HCEC 1CT (cell line): ENCODE measurements around the gene OR8G1.
"Not testable (repeated sequence)": the region's sequence is repeated elsewhere in the genome, so short reads cannot be mapped to it uniquely, and the experiment has no call there.

Experiments
- DNase-seq: peaks from one replicate; pipeline ENCODE4 v3.0.0-alpha.2; 2017

The OR8G1 gene, protein sequence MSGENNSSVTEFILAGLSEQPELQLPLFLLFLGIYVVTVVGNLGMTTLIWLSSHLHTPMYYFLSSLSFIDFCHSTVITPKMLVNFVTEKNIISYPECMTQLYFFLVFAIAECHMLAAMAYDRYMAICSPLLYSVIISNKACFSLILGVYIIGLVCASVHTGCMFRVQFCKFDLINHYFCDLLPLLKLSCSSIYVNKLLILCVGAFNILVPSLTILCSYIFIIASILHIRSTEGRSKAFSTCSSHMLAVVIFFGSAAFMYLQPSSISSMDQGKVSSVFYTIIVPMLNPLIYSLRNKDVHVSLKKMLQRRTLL

DNA sequence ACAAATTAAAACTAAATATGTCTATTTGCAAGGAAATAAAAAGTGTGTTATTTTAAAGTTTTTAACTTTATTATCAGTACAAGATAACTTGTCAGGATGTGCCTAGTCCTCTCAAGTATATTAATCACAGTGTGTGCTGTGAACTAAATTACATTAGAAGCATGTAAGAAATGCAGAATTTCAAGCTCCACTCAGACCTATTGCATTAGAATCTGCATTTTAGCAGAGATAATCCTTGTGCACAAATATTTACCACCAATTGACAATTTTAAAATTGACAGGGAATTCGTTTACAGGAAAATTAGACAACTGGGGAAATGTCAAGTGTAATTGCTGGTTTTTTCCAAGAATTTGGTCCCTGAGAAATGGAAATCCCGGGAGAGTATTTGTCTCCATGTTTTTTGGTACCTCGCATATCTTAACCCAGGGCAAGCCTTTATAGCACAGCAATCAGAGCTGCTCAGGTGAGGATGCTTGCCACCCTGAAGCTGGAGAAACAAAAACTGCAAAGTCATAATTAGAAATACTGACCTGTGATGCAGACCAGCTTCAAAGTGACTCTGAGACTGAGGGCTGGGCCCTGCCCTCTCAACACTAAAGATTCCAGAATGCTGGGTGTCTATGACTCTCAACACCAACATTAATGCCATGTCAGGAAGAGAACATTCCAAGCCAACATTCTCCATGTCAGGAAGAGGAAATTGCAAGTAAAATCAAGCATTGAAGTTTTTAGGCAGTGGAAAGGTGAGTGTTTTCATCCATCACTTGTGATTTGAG is at the start of gene OR8G1:
Gene OR8G1 (plus strand): TSS at position 475 of the 777 bp plus-strand sequence. CDS start 8,581 bp downstream, outside the sequence.
- DNase-seq, result no peak

DNA sequence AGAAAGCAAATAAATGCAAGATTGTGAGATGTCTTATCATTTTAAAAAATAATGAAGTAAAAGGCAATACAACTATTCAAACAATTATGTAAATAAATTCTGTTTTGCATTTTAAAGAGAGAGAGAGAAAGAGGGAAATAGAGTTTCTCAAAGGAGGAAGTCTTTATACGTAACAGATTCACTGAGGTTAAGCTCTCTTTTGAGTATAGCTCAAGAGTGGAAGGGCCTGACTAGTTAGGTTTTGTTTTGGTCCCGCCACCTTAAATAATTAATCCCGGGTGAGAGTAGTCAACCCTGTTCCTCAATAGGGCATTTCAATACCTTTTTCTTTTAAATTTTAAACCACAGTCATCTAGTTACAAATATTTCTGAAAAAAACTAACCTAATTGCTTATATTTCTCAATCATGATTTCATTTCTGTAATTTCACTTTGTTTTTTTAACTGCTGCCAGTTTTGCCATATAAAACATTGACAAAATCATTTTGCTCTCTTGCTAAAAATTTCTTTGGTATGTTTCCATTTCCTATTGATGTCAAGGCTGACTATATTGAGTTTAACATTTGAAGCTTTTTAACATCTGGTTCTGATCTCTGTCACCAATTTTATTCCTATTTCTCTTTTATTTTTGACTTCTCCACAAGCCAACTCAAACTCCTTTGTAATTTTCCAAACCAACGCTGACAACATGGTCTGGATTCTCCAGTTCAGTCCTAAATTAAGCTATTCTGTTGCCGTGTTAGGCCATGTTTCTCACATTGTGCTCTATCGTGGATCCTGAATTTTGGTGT is 47.5 kb upstream of the OR8G1 start:
- no peak for DNase-seq

DNA sequence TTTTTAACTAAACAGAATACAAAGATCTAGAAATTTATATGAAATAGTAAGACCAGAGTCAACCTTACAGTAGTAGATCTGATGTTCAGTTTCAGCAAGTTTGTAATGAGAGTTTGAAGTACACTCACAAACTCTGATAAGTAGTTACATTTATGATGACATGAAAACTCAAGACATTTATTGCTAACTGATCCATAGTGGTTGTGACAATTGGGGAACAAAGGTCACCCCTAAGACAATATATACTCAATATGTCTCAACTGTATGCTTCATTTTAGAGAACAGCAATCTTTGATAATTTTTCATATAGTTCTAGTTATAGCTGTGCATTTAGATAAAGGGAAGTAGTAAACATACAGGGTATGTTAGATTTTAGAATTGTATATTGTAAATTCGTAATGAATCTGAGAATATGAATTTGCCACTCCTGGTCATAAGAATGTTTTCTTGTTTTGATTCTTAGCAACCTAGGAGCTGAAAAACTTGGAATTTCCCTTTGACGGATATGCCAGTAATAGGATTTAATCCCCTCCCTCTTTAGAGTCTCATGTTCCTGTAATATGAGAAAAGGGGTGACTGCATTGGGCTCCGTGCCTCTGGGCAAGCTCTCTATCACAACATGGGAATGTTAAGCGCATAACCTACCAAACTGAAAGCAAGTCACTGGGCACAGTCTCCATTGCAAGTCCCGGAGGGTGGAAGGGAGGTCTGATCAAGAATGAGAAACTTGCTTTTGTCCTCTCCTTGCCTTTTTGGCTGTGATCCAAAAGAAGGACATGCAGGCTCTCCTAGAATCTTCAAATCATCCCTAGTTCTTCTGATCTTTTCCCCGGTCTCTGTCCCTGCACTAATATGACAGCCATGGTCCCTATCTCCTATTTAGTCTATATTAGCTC is 46.4 kb upstream of the OR8G1 start:
- no peak for DNase-seq

DNA sequence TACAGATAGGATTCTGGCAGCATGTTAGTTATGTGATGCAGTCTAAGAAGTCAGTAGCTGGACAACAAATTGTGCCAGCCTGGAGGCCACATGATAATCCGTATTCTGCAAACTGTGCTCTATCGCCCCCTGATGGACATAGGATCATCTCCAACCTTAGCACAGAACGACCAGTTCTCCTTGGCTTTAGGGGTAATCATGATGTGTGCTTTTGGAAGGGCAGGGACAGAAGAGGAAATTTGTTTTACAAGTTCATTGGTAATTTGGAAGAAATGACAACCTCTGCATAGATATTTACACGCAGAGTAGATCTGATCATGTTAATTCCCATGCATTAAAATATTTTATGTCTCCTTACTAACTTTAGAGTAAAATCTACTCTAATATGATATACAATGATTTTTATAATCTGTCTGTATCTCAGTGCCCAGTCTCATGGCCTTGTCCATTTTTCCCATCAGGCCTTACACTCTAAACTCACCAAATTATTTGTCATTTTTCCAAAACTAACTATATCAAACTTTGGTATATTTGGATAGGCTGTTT is 45.6 kb upstream of the OR8G1 start:
- peak; percentile 46 for DNase-seq

DNA sequence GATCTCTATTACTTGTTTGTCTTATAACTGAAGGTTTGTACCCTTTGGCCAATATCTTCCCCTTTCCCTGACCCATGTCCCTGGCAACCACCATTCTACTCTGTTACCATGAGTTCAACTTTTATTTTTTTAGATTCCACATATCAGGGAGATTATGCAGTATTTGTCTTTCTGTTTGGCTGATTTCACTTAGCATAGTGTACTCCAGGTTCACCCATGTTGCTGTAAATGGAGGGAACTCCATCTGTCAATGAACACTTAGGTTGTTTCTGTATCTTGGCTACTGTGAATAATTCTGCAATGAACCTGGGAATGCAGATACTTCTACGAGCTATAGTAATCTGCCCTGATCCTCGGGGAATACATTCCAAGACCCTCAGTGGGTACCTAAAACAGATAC is 42.9 kb upstream of the OR8G1 start:
- no peak for DNase-seq

DNA sequence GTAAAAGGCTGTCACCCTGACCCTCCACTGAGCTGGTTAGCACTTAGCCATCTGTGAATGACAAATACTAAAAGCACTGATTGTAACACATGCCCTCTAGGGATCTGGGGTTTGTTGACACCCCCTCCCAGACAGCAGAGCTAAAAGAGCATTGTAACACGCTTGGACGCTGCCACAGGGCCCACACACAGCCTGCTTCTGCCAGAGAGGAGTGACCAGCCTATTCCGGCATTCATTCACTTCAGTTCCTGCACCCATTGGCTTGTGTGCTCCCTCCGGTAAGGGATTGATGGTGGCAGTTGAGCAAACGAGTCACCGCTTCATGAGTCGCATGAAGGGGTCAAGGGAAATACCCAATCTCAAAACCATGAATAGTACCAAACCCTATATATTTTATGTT is 42.0 kb upstream of the OR8G1 start:
- DNase-seq, result no peak

DNA sequence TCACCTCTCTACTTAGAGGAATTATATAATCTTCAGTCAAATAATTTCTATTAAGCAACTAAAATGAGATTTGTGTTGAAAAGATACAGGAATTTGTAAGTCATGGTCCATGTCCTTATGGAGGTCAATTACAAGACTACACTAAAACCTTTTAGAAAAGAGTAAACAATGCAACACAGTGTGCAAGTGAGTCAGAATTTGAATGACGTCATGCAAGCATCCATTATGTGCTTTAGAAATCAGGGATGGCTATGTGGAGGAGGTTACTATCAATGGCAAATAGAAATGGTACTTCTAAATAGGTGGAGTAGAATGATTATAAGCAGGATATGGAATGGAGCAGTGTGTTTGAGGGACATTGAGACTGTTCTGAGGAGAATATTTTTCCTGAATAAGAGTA is 41.2 kb upstream of the OR8G1 start:
- DNase-seq, result peak; percentile 63

DNA sequence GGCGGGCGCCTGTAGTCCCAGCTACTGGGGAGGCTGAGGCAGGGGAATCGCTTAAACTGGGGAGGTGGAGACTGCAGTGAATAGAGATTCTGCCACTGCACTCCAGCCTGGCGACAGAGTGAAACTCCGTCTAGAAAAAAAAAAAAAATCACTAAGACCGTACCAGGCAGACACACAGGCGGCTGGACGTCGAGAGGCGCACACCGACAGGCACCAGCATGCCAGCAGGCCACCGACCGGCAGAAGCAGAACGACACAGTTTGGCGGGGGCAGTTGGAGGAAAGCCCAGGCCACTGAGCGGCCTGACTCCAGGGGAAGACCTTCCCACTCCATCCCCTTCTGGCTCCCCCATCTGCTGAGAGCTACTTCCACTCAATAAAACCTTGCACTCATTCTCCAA is 40.2 kb upstream of the OR8G1 start:
- no peak for DNase-seq

DNA sequence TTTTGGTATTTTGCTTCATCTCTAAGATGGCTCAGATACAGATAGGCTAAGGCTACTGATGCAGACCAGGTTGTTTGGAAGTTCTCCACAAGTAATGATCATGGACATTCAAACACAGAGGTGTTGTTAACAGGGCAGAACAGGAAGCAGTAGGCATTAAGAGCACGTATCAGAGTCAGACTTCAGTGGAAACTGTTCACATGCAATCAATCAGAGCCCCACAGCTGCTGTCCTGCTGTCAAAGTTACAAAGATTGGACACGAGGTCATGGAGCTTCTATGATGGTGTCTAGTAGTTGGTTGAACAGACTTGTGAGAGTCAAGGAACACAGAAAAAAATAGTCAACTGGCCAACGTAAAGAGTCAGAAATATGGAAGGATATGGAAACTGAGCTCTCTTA is 37.9 kb upstream of the OR8G1 start:
- no peak for DNase-seq

DNA sequence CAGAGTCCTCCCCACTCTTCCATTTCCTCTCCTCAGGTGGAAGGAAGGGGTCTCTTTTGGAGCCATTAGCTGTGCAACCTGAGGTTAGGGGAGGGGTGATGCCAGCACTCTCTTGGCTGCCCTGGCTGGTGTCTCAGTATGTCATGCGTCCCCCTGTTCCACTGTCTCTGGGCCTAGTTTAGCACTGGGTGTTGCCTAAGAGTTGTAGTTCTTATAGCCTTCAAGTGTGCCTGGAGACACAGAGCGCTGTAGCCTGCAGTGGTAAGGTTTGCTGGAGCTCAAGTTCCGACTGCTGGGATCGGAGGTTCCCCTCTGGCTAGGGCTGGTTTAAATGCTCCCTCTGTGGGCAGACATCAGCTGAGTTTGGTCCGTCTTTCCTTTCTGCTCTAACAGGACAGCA is 36.9 kb upstream of the OR8G1 start:
- DNase-seq, result no peak

DNA sequence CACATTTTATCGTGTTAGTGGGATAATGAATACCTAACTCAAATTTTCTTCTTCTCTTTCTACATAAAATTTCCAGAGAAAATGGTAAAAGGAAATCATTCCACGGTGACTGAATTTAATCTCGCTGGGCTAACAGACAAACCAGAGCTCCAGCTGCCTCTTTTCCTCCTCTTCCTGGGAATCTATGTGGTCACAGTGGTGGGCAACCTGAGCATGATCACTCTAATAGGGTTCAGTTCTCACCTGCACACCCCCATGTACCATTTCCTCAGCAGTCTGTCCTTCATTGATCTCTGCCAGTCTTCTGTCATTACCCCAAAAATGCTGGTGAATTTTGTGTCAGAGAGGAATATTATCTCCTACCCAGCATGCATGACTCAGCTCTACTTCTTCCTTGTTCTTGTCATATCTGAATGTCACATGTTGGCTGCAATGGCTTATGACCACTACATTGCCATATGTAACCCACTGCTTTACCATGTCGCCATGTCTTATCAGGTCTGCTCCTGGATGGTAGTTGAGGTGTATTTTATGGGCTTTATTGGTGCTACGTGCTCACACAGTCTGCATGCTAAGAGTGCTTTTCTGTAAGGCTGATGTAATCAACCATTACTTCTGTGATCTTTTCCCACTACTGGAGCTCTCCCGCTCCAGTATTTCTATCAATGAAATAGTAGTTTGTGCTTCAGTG is 33.6 kb upstream of the OR8G1 start:
- DNase-seq, result no peak

DNA sequence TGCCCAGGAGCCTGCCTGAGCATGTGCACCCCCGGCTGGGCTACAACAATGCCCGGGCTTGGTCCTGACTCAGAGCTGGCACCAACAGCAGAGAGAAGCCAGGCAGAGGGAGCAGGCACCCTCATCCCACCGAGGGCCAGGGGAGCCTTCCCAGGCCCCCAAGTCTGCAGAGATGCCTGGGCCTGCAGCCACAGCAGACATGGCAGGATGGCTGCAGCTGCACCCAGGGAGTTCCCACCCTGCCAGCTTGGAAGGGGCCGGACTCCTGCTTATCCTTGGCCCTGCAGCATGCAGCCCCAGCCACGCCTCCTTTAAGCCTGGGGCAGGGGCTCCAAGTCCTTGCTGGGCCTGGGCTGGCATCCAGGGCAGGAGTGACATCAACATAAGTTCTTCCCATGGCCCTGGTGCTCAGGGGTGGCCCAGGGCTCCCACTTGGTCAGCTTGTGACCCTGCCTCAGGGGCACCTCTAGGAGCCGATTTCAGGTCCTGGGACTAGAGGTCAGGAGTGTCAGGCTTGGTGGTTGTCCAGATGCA is 31.0 kb upstream of the OR8G1 start:
- no peak for DNase-seq

DNA sequence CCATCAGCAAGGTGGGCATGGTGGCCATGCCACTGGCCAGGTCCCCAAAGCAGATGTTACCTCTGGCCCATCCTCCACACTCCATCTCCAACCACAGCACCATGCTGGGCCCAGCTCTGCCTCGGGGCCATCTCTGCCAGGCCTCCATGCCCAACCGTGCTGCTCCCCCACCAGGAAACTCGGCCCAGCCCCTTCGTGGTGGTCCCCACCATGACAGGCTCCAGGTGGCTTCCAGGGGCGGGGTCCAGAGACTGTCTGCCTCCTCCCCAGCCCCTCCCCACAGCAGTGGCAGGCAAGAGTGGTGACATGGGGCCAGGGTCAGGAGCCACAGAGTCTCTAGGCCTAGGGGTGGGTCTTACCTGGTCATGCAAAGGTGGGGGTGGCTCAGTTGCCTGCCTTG is 30.5 kb upstream of the OR8G1 start:
- no peak for DNase-seq

DNA sequence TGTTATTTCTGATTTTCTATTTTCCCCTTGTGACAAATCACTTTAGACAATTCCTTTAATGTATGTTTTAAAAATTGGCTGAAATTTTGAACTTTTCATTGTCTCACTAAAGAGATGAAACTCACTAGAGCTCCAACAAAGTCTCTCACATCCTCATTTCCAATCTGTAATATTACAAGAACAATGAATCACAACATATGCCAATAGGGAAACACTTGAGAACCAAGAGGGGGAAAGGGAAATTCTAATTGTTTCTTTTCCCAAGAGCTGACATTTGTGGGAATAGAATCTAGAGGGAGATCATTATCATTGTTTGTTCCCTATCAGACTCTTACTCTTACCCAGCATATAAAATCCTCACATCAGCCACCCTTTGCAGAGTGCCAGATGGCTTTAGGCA is 29.6 kb upstream of the OR8G1 start:
- DNase-seq, result no peak

DNA sequence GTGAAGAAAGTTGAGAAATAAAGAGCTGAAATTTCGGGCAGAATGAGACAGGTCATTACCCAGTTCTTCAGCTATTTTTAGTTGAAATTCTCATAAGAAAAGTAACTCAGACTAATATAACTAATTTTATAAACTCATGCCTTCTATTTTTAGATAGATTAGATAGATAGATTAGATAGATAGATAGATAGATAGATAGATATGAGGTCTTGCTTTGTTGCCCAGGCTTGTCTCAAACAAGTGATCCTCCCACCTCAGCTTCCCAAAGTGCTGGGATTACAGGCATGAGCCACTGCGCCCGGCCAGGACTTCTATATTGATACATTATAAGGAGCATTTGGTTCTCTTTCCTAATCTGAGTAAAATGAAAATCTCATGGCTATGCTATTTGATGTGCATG is 26.9 kb upstream of the OR8G1 start:
- no peak for DNase-seq

DNA sequence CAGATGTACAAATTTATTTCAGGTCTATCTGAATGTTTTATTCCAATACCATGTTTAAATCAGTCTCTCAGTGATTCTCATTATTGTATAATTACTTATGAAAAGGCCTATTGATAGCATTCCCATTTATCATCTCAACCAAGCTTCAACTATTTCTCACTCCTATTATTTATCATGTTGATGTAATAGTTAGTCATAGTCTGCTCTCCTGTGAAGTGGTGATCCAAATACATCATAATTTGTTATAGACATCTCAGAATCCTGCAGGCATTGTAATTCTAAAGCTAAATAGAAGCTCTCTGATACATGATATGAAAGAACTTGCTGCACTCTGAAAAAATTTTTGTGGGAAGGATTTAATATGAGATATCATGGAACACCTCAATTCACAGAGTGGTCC is 21.8 kb upstream of the OR8G1 start:
- peak; percentile 29 for DNase-seq

DNA sequence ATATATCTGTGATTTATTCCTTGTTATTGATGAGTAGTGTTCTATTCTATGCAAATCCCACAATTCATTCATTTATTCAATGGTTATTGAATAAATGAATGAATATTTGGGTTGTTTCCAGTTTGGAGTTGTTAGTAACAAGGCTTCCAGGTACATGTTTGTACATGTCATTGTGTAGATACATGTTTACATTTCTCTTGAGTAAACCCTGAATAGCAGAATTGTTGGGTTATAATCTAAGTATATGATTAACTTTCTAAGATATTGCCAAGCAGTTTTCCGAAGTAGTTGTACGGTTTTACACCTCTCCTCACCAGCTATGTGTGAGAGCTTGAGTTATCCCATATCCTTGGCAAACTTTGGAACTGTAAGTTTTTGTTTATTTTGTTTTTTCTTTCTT is 18.5 kb upstream of the OR8G1 start:
- DNase-seq, result no peak

DNA sequence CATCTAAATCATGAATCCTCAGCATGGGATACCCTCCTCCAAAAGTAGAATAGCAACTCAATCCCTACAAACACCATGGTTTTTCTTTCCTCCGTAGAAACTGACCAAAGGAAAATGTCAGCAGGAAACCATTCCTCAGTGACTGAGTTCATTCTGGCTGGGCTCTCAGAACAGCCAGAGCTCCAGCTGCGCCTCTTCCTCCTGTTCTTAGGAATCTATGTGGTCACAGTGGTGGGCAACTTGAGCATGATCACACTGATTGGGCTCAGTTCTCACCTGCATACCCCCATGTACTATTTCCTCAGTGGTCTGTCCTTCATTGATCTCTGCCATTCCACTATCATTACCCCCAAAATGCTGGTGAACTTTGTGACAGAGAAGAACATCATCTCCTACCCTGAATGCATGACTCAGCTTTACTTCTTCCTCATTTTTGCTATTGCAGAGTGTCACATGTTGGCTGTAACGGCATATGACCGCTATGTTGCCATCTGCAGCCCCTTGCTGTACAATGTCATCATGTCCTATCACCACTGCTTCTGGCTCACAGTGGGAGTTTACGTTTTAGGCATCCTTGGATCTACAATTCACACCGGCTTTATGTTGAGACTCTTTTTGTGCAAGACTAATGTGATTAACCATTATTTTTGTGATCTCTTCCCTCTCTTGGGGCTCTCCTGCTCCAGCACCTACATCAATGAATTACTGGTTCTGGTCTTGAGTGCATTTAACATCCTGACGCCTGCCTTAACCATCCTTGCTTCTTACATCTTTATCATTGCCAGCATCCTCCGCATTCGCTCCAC is 16.1 kb upstream of the OR8G1 start:
- DNase-seq, result not testable (repeated sequence)

DNA sequence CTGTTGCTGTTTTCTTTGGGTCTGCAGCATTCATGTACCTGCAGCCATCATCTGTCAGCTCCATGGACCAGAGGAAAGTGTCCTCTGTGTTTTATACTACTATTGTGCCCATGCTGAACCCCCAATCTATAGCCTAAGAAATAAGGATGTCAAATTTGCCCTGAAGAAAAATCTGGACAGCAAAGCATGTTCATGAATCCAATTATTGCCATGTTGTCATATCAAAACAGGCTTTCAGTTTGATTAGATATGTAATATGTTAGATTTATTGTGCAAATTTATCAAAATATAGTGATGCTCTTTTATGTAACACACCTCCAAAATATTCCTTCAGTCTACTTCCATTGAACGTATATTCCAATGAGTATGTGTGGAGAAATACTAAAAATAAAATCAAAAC is 15.4 kb upstream of the OR8G1 start:
- no peak for DNase-seq

DNA sequence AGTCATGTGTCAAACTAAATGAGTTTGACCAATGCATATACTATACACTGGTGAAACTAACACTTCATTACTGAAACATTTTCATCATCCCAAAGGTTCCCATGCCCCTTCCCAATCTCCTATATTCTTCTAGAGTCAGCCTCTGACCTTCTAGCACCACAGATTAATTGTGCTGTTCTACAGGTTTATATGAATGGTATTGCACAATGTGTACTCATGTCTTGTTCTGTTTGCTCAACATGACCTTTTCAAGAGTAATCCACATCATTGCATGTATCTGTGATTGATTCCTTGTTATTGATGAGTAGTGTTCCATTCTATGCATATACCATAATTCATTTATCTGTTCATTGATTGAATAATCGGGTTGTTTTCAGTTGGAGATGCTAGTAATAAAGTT is 7.5 kb upstream of the OR8G1 start:
- DNase-seq, result no peak

DNA sequence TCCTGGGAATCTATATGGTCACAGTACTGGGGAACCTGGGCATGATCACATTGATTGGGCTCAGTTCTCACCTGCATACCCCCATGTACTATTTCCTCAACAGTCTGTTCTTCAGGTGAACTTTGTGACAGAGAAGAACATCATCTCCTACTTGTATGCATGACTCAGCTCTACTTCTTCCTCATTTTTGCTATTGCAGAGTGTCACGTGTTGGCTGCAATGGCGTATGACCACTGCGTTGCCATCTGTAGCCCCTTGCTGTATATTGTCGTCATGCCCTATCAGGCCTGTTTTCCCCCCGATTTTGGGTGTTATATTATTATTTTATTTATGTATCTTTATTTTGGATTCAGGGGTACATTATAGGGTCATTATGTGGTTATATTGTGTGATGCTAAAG is 2.4 kb upstream of the OR8G1 start:
- DNase-seq, result no peak
